DMS153 (cell line): ENCODE results near the gene KRTAP10-8.
"Not testable (repeated sequence)": the region's sequence is repeated elsewhere in the genome, so short reads cannot be mapped to it uniquely, and the experiment has no call there.

Source experiments
- DNase-seq: peaks from one replicate; lab custom pipeline; 2025; lab: John Stamatoyannopoulos, UW

The KRTAP10-8 gene

GRCh38 chr21:44579056-44579832 lies 32.6 kb upstream of the KRTAP10-8 start:
- DNase-seq = no peak

GRCh38 chr21:44579833-44580144 lies 32.1 kb upstream of the KRTAP10-8 start:
- no peak for DNase-seq

DNA sequence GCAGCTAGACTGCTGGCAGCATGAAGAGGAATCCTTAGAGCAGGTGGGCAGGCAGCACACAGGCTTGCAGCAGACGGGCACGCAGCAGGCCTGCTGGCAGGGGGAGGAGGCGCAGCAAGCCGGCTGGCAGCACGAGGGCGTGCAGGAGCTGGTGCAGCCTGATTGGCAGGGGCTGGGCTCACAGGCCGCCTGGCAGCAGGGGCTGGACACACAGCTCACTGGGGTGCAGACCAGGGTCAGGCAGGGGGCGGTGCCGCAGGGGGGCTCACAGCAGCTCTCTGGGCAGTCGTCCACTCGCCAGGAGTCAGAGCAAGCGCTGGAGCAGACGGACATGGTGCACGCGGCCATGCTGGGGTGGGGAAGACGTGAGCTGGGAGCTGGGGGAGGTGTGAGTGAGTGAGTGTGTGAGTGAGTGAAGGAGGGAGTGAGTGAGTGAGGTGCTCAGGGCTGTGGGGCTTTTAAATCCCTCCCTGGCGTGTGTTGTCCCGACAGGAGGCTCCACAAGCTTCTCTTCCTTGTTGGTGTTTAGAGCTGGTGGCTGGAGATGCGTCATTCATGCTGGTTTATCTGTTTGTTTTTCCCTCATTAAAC lies 31.6 kb upstream of the KRTAP10-8 start, which contains the start of gene KRTAP10-5:
TSS of gene KRTAP10-5 (minus strand) at position 374 of the 591 bp plus-strand sequence. CDS start at position 348, 26 bp downstream.
- DNase-seq = not testable (repeated sequence)

DNA sequence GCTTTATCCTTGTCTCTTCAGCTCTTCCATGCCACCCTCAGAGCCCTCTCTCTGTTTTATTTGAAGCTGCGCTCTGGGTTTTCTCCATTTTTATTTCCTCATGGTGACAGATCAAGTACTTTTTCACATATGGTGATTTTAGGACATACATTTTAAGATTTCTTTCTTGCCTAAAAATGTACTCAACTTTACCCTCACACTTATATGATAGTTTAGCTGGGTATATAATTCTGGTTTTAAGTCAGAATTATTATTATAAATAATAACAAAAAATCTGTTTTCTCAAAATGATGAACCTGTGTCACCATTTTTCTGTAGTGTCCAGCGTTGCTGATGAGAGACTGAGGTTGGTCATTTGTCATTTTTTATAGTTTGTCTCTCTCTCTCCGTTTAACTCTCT lies 30.7 kb upstream of the KRTAP10-8 start:
- no peak for DNase-seq

DNA sequence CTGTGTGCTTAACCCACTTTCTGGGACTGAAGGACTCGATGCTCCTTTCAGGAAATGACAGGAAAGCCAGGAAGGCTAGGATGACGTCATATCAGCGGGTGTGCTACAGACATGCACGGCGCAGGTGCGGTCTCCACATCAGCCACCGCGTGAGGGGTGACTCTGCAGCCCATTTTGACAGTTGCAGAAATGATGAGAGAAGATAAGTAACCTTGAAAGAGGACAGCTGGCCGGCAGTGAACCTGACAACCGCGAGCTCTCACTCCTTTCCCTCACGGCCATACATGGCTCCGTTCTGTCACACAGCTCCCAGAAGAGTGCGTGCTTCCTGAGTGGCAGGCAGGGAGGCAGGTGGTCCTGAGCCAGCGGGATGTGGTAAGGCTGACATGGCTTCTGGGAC lies 29.8 kb upstream of the KRTAP10-8 start:
- no peak for DNase-seq

- DNase-seq = no peak
Measured at GRCh38 chr21:44583089-44583799, 28.6 kb upstream of the KRTAP10-8 start.

DNA sequence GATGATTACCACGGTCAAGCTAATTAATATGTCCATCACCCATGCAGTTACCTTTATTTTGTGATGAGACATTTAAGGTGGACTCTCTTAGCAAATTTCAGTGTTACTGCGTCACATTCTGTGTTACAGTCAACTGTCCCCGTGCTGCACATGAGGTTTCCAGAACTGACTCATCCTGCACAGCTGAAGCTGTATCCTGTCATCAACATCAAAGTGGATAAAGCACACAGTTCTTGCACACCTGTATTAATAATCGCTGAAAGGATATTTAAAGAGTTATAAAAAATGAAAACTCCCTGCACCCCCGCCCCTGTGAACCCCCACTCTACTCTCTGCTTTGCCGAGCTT lies 28.1 kb upstream of the KRTAP10-8 start:
- DNase-seq = no peak

GRCh38 chr21:44585892-44586291 lies 26.0 kb upstream of the KRTAP10-8 start:
- DNase-seq = no peak

- no peak for DNase-seq
Measured at GRCh38 chr21:44589094-44589493, 22.8 kb upstream of the KRTAP10-8 start.

GRCh38 chr21:44589586-44590305 lies 22.1 kb upstream of the KRTAP10-8 start:
- no peak for DNase-seq

DNA sequence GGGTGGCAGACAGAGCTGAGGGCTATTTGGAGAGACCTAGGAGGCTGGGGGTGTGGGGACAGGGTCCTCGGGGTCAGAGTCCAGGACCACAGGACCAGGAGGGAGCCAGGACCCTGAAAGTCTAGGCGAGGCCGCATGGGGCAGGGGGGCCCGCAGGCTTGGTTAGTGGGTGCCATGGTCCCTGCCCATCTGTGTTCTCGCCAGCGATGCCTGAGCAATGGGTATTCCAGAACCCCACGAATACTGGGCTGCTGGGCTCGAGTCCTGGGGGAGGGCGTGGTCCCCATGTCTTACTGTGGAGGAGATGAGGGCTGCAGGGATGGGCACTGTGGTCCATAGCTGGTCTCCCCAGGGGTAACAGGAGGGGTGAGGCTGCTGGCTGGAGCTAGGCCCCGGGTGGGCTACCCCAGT lies 21.6 kb upstream of the KRTAP10-8 start:
- no peak for DNase-seq

DNA sequence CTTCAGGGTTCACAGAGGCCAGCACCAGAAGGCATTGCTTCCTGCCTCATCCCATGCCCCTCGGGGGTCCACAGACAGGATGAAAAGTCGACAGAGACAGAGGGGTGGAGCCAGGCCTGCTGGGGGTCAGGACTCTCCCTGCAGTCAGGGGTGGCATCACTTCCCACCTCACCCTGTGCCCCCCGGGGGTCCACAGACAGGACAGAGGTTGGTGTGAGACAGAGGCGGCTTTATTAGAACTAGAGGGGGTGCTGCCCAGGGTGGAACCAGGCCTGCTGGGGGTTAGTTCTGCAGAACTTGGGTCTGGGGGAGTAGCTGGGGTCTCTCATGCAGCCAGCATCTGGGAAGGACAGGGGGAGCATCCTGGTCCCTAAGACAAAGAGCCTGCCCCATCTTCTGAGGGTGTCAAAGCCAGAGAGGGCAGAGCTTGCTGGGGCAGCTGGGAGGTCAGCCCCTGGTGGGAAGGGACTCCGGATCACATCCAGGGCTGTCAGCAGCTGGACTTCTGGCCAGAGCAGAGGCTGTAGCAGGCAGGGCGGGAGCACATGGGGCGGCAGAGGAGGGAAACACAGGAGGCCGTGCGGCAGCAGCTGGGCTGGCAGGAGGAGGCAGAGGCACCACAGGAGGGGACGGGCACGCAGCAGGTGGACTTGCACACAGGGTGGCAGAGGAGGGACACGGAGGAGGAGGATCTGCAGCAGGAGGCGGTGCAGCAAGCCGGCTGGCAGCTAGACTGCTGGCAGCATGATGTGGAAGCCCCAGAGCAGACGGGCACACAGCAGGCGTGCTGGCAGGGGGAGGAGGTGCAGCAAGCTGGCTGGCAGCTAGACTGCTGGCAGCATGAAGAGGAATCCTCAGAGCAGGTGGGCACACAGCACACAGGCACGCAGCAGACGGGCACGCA lies 20.7 kb upstream of the KRTAP10-8 start:
- not testable (repeated sequence) for DNase-seq

- DNase-seq = not testable (repeated sequence)
Measured at GRCh38 chr21:44591801-44592130, 20.1 kb upstream of the KRTAP10-8 start.

DNA sequence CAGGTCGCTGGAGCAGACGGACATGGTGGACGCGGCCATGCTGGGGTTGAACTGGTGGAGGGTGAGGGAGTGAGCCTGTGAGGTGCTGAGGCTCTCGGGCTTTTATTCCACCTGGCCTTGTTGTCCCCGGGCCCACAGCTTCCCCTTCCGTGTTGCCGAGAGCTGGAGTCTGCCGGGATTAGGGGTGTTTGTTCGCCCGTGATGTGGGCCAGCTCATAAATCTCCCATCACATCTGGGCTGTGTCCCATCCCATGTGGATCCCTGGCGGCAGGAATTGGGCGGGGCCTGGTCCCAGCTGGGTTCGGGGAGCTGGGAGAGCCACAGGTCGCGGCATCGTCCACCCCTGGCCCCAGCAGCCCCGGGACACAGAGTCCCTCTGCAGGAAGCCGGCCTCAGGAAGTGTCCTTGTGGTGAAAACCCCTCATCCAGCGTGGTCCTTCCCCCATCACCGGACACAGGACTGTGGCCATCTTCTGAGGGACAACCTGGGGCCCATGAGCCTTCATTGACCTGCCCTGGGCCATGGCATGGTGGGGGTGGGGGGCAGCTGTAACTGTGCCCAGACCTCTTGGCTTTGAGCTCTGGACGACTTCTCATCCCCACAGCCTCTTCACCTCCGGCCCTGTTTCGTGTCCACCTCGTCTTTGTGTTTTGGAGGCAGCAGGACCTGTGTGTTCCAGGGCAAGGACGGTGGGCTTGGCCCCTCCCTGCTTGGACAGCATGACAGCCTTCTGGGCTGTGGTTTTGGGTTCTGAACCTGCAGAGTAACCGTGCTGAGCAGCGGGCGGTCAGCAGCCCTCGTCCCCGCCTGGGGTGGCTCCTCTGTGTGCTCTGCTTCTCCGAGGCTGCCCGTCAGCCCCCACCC lies 19.2 kb upstream of the KRTAP10-8 start, which contains the start of gene KRTAP10-6:
TSS of gene KRTAP10-6 (minus strand) at position 60 of the 866 bp plus-strand sequence. CDS start at position 39, 21 bp downstream.
- no peak for DNase-seq

- DNase-seq = no peak
Measured at GRCh38 chr21:44593598-44594405, 18.1 kb upstream of the KRTAP10-8 start.

DNA sequence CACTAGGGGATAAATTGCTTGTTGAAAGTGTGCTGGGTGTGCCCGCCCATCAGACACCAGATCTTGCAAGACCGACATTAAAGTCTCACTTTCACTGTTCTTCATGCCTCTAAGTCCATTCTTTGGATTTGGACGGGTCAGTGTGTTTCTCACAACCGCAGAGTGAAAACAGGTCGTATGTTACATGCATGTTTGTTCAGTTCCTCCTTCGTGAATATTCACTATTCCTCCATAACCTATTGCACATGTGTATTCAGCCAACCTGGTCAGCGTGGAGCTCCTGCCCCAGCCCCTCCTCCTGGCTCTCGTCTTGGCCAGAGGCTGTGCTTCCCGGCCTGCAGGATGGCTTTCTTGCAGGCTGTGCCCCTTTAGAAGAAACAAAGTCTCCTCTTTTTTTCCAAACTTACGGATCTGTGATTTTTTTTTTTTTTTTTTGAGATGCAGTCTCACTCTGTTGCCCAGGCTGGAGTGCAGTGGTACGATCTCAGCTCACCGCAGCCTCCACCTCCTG lies 17.4 kb upstream of the KRTAP10-8 start:
- DNase-seq = no peak

DNA sequence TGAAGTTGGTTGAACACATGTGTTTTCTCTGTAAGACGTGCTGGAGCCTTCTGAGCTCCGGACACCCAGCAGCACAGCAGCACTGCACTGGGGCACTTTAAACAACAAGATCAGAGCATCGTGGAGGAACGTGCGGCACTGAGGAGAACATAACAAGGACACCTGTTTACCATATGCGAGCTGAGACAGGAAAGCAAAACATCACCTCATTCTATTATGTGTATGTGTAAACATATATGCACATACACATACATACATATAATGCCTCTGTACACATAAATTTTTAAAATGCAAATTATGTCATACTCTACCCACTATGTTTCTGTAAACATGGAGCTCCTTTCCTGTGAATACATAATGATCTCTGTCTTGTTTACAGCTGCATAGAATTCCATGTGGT lies 16.4 kb upstream of the KRTAP10-8 start:
- DNase-seq = no peak

DNA sequence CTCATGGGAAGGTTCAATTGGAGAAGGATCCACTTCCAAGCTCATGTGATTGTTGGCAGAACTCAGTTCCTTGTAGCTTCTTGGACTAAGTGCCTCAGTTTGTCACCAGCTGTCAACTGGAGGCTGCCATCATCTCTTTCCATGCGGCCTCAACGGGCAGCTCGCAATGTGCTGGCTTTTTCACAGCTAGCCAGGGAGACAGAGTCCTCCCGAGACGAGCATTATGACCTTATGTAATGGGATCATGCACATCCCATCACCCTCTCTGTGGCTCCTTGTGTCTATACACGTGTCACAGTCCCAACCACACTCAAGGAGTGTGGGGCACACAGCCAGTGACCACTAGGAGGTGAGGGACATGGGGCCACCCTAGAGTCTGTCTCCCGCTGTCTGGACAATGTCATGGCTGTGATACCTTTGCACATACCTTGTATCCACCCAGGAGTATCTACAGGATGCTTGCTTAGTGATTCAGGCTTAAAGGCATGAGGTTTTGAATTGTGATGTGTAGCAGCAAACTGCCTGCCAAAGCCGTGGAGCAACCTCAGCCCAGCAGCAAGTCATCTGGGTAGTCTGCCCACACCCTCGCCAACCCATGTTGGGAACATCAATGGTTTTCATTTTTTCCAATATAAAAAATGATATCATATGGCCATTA lies 15.7 kb upstream of the KRTAP10-8 start:
- DNase-seq = no peak

GRCh38 chr21:44598061-44598460 lies 13.8 kb upstream of the KRTAP10-8 start:
- DNase-seq = no peak
